ENCODE results near the gene ADORA2A.

The ADORA2A gene

DNA sequence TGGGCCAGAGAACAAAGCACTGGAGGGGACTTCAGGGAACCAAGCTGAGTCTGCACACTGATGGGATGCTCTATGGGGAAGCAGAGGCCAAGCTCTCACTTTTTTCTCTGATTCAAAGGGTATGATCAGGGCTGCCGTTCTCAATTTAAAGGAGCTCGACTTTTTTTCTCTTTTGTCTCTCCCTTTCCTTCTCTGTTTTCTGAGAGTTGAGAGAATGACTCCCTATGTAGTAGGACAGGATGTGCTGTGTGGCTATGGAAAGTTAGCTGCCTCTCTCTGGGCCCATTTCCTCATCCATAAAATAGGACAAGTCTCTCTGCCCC lies 7.9 kb downstream of the ADORA2A start:
- H3K4me3 ChIP-seq (ENCODE audit: control insufficient read depth, low read depth, low read length) = no peak overlapping the region
- DNase-seq (ENCODE audit: low read depth) = no peak
- TF ChIP-seq, protein P1, sequence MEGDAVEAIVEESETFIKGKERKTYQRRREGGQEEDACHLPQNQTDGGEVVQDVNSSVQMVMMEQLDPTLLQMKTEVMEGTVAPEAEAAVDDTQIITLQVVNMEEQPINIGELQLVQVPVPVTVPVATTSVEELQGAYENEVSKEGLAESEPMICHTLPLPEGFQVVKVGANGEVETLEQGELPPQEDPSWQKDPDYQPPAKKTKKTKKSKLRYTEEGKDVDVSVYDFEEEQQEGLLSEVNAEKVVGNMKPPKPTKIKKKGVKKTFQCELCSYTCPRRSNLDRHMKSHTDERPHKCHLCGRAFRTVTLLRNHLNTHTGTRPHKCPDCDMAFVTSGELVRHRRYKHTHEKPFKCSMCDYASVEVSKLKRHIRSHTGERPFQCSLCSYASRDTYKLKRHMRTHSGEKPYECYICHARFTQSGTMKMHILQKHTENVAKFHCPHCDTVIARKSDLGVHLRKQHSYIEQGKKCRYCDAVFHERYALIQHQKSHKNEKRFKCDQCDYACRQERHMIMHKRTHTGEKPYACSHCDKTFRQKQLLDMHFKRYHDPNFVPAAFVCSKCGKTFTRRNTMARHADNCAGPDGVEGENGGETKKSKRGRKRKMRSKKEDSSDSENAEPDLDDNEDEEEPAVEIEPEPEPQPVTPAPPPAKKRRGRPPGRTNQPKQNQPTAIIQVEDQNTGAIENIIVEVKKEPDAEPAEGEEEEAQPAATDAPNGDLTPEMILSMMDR (conservative IDR thresholded peaks at IDR 0.05; ENCODE audit: control insufficient read depth, insufficient read depth, low read depth, low read length) = no peak

DNA sequence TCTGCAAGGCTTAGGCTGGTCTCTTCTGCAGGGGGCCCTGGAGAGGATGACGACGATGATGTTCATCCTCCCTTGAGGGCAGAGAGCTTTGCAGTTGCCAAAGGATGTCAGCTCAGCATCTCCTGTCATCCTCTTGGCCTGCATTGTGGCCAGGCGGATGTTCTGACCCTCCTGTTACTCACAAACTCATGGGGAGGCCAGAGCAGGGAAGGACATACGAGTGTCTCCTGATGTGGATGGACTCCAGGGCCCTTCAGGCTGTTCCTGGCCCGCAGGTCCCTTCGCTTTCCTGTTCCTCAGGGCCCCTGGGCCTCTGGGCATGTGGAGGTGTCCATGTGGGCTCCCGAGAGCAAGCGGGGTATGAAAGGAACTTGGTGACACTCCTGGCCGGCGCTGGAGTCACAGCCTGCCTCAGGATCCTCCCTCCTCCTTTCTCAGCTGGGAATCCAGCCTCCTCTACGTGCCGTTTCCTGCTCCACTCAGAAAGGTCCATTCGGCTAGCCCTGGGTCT lies 8.5 kb downstream of the ADORA2A start:
- H3K4me3 ChIP-seq (ENCODE audit: control insufficient read depth, low read depth, low read length) = no peak overlapping the region
- TF ChIP-seq, protein P1 (conservative IDR thresholded peaks at IDR 0.05; ENCODE audit: control insufficient read depth, insufficient read depth, low read depth, low read length) = no peak
- DNase-seq (ENCODE audit: low read depth) = peak; percentile 81

DNA sequence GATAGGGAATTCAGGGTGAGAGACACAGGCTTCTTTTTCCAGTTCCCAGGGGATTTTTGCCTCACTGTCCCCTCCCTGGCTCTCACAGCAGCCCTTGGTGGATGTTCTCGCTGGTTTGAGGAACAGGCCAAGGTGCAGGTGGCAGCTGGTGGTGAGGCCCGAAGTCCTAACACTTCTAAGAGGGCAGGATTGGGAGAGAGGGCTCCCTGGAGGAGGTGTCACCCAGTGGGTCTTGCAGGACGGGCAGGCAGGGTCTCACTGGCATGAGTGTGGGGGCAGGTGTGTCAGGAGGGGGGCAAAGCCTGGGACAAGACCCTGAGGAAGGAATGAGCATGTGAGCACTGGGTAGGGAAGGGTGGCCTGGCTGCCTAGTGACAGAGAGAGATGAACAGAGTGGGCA lies 9.2 kb downstream of the ADORA2A start:
- TF ChIP-seq, protein P1 (conservative IDR thresholded peaks at IDR 0.05; ENCODE audit: control insufficient read depth, insufficient read depth, low read depth, low read length) = no peak
- H3K4me3 ChIP-seq (ENCODE audit: control insufficient read depth, low read depth, low read length) = no peak overlapping the region
- DNase-seq (ENCODE audit: low read depth) = no peak

DNA sequence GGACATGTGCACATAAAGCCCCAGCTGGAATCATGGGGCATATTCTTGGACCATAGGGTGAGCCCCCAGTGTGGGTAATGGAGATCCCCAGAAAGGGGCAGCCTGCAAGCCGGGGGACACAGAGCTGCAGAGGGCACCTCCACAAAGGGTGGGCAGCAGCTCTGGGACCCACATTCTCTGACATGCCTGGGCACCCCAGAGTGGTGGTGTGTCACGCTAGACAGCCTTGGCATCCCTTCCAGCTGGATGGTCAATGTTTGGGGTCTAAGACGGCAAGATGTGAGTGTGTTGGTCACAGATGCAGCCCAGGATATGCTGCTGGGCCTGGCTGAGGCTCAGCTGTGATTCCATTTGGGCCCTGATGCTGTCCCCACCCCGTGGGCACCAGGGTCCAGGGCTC lies 9.7 kb downstream of the ADORA2A start:
- no peak overlapping the region for H3K4me3 ChIP-seq (ENCODE audit: control insufficient read depth, low read depth, low read length)
- TF ChIP-seq, protein P1 (conservative IDR thresholded peaks at IDR 0.05; ENCODE audit: control insufficient read depth, insufficient read depth, low read depth, low read length) = no peak
- DNase-seq (ENCODE audit: low read depth) = no peak

DNA sequence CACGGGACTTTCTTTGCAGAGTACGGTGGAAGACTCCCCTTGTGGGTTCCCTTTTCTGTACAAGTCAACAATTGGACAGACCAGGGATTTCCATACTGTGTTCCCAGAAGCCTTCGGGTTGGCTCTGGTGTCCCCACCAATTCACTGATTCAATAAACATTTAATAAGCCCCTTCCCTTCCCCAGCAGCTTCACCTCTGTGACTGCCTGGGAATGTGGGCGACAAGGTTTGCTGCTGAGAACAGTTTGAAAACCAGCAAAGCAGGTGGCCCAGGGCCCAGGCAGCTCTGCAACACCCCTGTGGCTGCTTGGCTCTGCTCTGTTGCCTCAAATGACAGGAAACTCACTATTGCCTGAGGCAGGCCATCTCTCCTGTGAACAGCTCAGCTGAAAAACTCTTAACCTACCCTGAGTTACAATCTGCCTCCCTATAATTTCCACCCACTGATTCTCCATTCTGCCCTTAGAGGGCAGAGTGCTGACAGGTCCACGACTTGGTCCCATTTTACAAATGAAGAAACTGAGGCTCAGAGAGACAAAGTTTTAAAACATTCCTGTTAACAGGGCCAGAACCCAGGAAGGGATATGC lies 10.4 kb downstream of the ADORA2A start:
- no peak for DNase-seq (ENCODE audit: low read depth)
- TF ChIP-seq, protein P1 (conservative IDR thresholded peaks at IDR 0.05; ENCODE audit: control insufficient read depth, insufficient read depth, low read depth, low read length) = peak; percentile 22
- no peak overlapping the region for H3K4me3 ChIP-seq (ENCODE audit: control insufficient read depth, low read depth, low read length)

DNA sequence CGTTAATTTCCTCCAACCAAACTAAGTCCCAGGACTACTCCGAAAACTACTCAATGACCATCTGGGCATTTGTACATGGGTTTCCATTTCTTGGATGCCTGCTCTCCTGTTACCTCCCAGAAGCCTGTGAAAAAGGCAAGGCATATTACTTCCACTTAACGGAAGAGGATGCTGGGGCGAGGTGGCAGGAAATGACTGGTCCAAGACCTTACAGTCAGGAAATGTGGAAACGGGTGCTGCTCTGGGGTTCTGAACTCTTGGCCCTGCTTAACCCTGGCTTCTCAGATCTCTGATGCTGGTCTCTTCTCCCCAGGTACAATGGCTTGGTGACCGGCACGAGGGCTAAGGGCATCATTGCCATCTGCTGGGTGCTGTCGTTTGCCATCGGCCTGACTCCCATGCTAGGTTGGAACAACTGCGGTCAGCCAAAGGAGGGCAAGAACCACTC lies 12.9 kb downstream of the ADORA2A start:
- no peak for DNase-seq (ENCODE audit: low read depth)
- no peak overlapping the region for H3K4me3 ChIP-seq (ENCODE audit: control insufficient read depth, low read depth, low read length)
- TF ChIP-seq, protein P1 (conservative IDR thresholded peaks at IDR 0.05; ENCODE audit: control insufficient read depth, insufficient read depth, low read depth, low read length) = no peak
